CD8-positive, alpha-beta memory T cell (primary cell): ENCODE measurements around the gene MAG. TPM values are rescaled to one million over a fixed set of nuclear protein-coding genes. Genes with fewer than 3 reads are reported as not detected.

Experiments used
- CTCF ChIA-PET: fragments of 350-600 bp; sonication (Branson Sonifier 250); formaldehyde crosslinking; loops from one replicate; lab custom pipeline; 2021; ENCODE audit warnings: antibody characterized with exemption; lab: Charles Lee
- POLR2A ChIA-PET: fragments of 350-600 bp; sonication (Branson Sonifier 250); formaldehyde crosslinking; loops from one replicate; lab custom pipeline; 2021; ENCODE audit warnings: antibody characterized with exemption; lab: Charles Lee
- DNase-seq, 5 donors: peaks; one replicate each; pipeline versions ENCODE4 v3.0.0 to v3.0.0-alpha.2; 2020 to 2022; ENCODE audit warnings: mixed read lengths in 1 of 5
- H3K27ac ChIP-seq: one replicate; pipeline ENCODE4 v1.7.0; 2013; ENCODE audit warnings: low read depth, mild to moderate bottlenecking, low read length, moderate library complexity
- H3K27me3 ChIP-seq: 2 replicates; pipeline ENCODE4 v1.7.0; 2013; ENCODE audit warnings: low read length, mild to moderate bottlenecking; ENCODE audit not compliant: insufficient read depth, poor library complexity, severe bottlenecking
- H3K36me3 ChIP-seq: 2 replicates; pipeline ENCODE4 v1.7.0; 2013; ENCODE audit warnings: mild to moderate bottlenecking, low read length, moderate library complexity; ENCODE audit not compliant: insufficient read depth
- H3K4me1 ChIP-seq: 2 replicates; pipeline ENCODE4 v1.7.0; 2013; ENCODE audit warnings: mild to moderate bottlenecking, low read length, moderate library complexity; ENCODE audit not compliant: insufficient read depth
- H3K4me3 ChIP-seq: 2 replicates; pipeline ENCODE4 v1.7.0; 2013; ENCODE audit warnings: mild to moderate bottlenecking, low read length
- H3K9me3 ChIP-seq: 2 replicates; pipeline ENCODE4 v1.7.0; 2013; ENCODE audit warnings: mild to moderate bottlenecking, low read length
- H3K27ac Mint-ChIP-seq, 8 donors: one replicate each; pipeline ENCODE4 v1.8.0; 2020 to 2021; ENCODE audit warnings: mixed read lengths in 8 of 8, mild to moderate bottlenecking in 6 of 8, inconsistent platforms in 3 of 8, moderate library complexity in 3 of 8
- H3K27me3 Mint-ChIP-seq, 2 donors: one replicate each; pipeline ENCODE4 v1.8.0; 2020 to 2021; ENCODE audit warnings: mixed read lengths in 2 of 2, mild to moderate bottlenecking in 1 of 2, moderate library complexity in 1 of 2
- H3K36me3 Mint-ChIP-seq, 3 donors: one replicate each; pipeline ENCODE4 v1.8.0; 2020 to 2021; ENCODE audit warnings: mixed read lengths in 3 of 3, inconsistent platforms in 1 of 3, mild to moderate bottlenecking in 1 of 3
- H3K4me1 Mint-ChIP-seq, 3 donors: one replicate each; pipeline ENCODE4 v1.8.0; 2020 to 2021; ENCODE audit warnings: mixed read lengths in 3 of 3, inconsistent platforms in 1 of 3, mild to moderate bottlenecking in 1 of 3
- H3K4me3 Mint-ChIP-seq, 7 donors: one replicate each; pipeline ENCODE4 v1.8.0; 2020 to 2021; ENCODE audit warnings: mixed read lengths in 7 of 7, mild to moderate bottlenecking in 6 of 7, moderate library complexity in 4 of 7, inconsistent platforms in 2 of 7
- H3K9me3 Mint-ChIP-seq, 5 donors: one replicate each; pipeline ENCODE4 v1.8.0; 2020 to 2022; ENCODE audit warnings: mixed read lengths in 5 of 5, mild to moderate bottlenecking in 3 of 5, moderate library complexity in 2 of 5, inconsistent platforms in 1 of 5
- polyA plus RNA-seq: library from polyadenylated mRNA; unstranded; fragments of 300-500 nt; fragmentation: Illumina TruSeq; gene quantifications from one replicate; pipeline ENCODE4 v1.2.3, GENCODE V29; 2021
- total RNA-seq, 2 experiments: library from RNA; stranded (reverse); gene quantifications; one replicate each; pipeline ENCODE4 v1.2.3, GENCODE V29; 2021

Gene MAG
- total and polyA plus RNA-seq, 3 experiments from 2014 or later = 0.36 TPM; not detected in 2

DNA sequence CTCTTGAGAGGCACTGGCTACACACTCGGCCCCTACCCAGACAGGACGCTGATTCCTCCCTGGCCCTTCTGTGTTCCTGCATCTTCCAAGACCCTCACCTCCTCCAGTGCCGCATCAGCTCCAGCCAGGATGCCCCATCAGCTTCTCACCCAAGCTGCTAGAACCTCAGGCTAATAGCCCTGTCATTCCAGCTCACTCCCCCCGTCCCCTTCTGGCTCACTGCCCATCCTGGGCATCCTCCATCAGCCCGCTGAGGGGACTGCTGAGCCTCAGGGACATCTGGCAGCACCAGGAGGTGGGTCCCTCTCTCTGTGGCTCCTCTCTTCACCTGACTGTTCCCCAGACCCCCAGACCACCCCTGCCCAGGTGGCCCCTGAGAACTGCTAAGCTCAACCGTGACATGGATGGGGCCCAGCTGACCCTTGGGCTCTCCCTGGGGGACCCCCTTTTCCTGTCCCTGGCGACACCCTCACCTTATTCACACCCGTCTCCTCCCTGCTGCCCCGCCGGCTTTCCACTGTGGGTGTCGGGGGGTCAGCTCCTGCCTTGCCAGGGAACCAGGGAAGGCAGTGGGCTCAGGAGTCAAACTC, 71.1 kb downstream of the MAG start:
- DNase-seq = no peak
- CTCF ChIA-PET = interaction anchor here (0.6 to 0.7 kb wide), 2 partner anchors 15 to 315 kb away, joined by 3 read pairs; no protein-coding TSS in a partner anchor
- Mint-ChIP-seq H3K27ac (no peak overlapping the region), H3K4me1 (peaks cover 2 to 3% (median 3%) of the 10 kb centered on the region in 3 donors), H3K36me3 (no peaks in the 10 kb centered on the region), H3K27me3 (peaks cover 15 to 38% of the 10 kb centered on the region in 2 donors), H3K9me3 (no peaks in the 10 kb centered on the region), H3K4me3 (no peak overlapping the region)
- H3K4me3 ChIP-seq = no peak overlapping the region
- H3K4me1 ChIP-seq = no peaks in the 10 kb centered on the region
- H3K27ac ChIP-seq = no peak overlapping the region
- H3K36me3 ChIP-seq = no peaks in the 10 kb centered on the region
- POLR2A ChIA-PET = no interaction called here
- no peaks in the 10 kb centered on the region for H3K27me3 ChIP-seq
- H3K9me3 ChIP-seq = no peaks in the 10 kb centered on the region

Other genes with a start within 250 kb of the MAG start
- gene FXYD3, start 176.3 kb upstream of the MAG start, total RNA-seq = not detected
- not detected for gene FXYD3, start 176.3 kb upstream of the MAG start, polyA plus RNA-seq
- gene LGI4, start 157.1 kb upstream of the MAG start, total RNA-seq = under 1 TPM in 1 of 2 experiments, not detected in 1; 0.18 TPM
- not detected for gene LGI4, start 157.1 kb upstream of the MAG start, polyA plus RNA-seq
- gene FXYD1, start 153.3 kb upstream of the MAG start, total RNA-seq = not detected
- gene FXYD1, start 153.3 kb upstream of the MAG start, polyA plus RNA-seq = 0.79 TPM
- gene FXYD7, start 148.9 kb upstream of the MAG start, total RNA-seq = 1 to 10 TPM in 1 of 2 experiments, under 1 TPM in 1; 0.60 to 1.0 TPM
- 12.9 TPM for gene FXYD7, start 148.9 kb upstream of the MAG start, polyA plus RNA-seq
- gene FXYD5, start 137.4 kb upstream of the MAG start, total RNA-seq = 100 to 1,000 TPM; 295 TPM
- gene FXYD5, start 137.4 kb upstream of the MAG start, polyA plus RNA-seq = 560 TPM
- gene FAM187B, start 63.4 kb upstream of the MAG start, total RNA-seq = not detected
- not detected for gene FAM187B, start 63.4 kb upstream of the MAG start, polyA plus RNA-seq
- 10 to 100 TPM; 23.5 to 27.5 TPM for gene LSR, start 43.2 kb upstream of the MAG start, total RNA-seq
- 77.8 TPM for gene LSR, start 43.2 kb upstream of the MAG start, polyA plus RNA-seq
- 100 to 1,000 TPM; 125 to 132 TPM for gene USF2, start 23.2 kb upstream of the MAG start, total RNA-seq
- gene USF2, start 23.2 kb upstream of the MAG start, polyA plus RNA-seq = 9.2 TPM
- under 1 TPM; 0.31 TPM for gene HAMP, start 9.6 kb upstream of the MAG start, total RNA-seq
- gene HAMP, start 9.6 kb upstream of the MAG start, polyA plus RNA-seq = not detected
- gene CD22, start 37.0 kb downstream of the MAG start, total RNA-seq = under 1 TPM in 1 of 2 experiments, not detected in 1; 0.09 TPM
- gene CD22, start 37.0 kb downstream of the MAG start, polyA plus RNA-seq = not detected
- gene FFAR1, start 55.7 kb downstream of the MAG start, total RNA-seq = not detected
- gene FFAR1, start 55.7 kb downstream of the MAG start, polyA plus RNA-seq = not detected
- gene FFAR3, start 66.3 kb downstream of the MAG start, total RNA-seq = not detected
- gene FFAR3, start 66.3 kb downstream of the MAG start, polyA plus RNA-seq = not detected
- not detected for gene GPR42, start 78.9 kb downstream of the MAG start, total RNA-seq
- gene GPR42, start 78.9 kb downstream of the MAG start, polyA plus RNA-seq = not detected
- gene FFAR2, start 156.1 kb downstream of the MAG start, total RNA-seq = not detected
- gene FFAR2, start 156.1 kb downstream of the MAG start, polyA plus RNA-seq = not detected
- gene KRTDAP, start 198.3 kb downstream of the MAG start, total RNA-seq = not detected
- gene KRTDAP, start 198.3 kb downstream of the MAG start, polyA plus RNA-seq = not detected
- 1 to 10 TPM; 1.7 to 2.2 TPM for gene DMKN, start 221.5 kb downstream of the MAG start, total RNA-seq
- 10.2 TPM for gene DMKN, start 221.5 kb downstream of the MAG start, polyA plus RNA-seq
- not detected for gene SBSN, start 236.2 kb downstream of the MAG start, total RNA-seq
- gene SBSN, start 236.2 kb downstream of the MAG start, polyA plus RNA-seq = not detected
- gene GAPDHS, start 241.3 kb downstream of the MAG start, total RNA-seq = not detected
- gene GAPDHS, start 241.3 kb downstream of the MAG start, polyA plus RNA-seq = not detected